ENCODE measurements around the gene ADCY1.

Gene ADCY1

DNA sequence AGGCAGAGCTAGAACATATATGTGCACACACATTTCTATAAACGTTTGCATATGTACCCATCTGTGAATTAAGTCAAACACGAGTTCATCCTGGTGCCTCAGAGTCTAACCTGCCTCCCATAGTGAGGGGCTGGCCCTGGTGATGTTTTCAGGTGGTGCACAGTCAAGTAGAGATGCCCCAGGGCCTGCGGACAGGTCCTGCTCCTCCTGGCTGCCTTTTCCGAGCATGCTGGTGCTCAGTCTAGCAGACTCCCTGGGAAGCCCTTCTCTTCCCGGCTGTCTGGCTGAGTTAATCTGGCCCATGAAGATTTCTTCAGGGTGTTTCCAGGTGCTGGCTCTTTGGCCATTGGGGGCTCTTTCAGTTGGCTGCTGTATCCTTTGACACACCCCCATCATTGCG, 14.3 kb downstream of the ADCY1 start:
- TF ChIP-seq CTCF (IDR thresholded peaks at IDR 0.05; ENCODE audit: low read depth, low read length, missing control alignments), result no peak
- H3K4me3 ChIP-seq (ENCODE audit: low read depth, low read length), result no peak overlapping the region
- DNase-seq, result no peak
- in situ Hi-C loops (cut with HindIII; ENCODE audit: low pct_ligation_motif_present, low sequenced_read_pairs), result no loop called here
- H3K27me3 ChIP-seq (replicated peaks), result no peaks in the 10 kb centered on the region
- no peak overlapping the region for H3K27ac ChIP-seq
- no peaks in the 10 kb centered on the region for H3K36me3 ChIP-seq (replicated peaks)

- no peak overlapping the region for H3K27ac ChIP-seq
- no peak for DNase-seq
- in situ Hi-C loops (cut with HindIII; ENCODE audit: low pct_ligation_motif_present, low sequenced_read_pairs), result no loop called here
Measured at GRCh38 chr7:45589061-45589460, 14.9 kb downstream of the ADCY1 start.

GRCh38 chr7:45589915-45590678, 15.9 kb downstream of the ADCY1 start:
- in situ Hi-C loops (cut with HindIII; ENCODE audit: low pct_ligation_motif_present, low sequenced_read_pairs), result no loop called here
- Histone ChIP-seq H3K4me3 (ENCODE audit: low read depth, low read length) (no peak overlapping the region), H3K36me3 (replicated peaks) (no peaks in the 10 kb centered on the region), H3K27ac (no peak overlapping the region), H3K27me3 (replicated peaks) (no peaks in the 10 kb centered on the region)
- TF ChIP-seq CTCF (IDR thresholded peaks at IDR 0.05; ENCODE audit: low read depth, low read length, missing control alignments), result no peak
- no peak for DNase-seq

More at GRCh38 chr7:45589061-45589460, 14.9 kb downstream of the ADCY1 start:
- H3K36me3 ChIP-seq (replicated peaks), result no peaks in the 10 kb centered on the region
- H3K27me3 ChIP-seq (replicated peaks), result no peaks in the 10 kb centered on the region
- TF ChIP-seq CTCF (IDR thresholded peaks at IDR 0.05; ENCODE audit: low read depth, low read length, missing control alignments), result no peak
- no peak overlapping the region for H3K4me3 ChIP-seq (ENCODE audit: low read depth, low read length)

DNA sequence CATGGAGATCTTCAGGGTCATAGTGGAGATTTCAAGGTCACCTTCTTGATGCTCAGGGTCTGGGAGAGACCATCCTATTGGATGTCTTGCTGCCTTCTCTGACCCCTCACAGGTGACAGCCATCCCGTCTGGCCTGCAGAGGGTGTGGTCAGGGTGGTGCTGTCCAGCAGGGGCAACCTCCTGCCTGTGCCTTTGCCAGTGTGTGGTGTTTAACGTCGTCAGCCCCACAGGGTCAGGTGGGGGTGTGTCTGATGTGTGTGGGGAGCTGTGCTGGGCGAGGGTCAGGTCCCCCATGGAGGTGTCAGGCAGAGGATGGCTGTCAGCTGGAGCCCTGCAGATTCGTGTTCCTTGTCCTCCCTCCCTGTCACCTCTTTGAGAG, 16.5 kb downstream of the ADCY1 start:
- no peak overlapping the region for H3K27ac ChIP-seq
- DNase-seq, result no peak
- no peaks in the 10 kb centered on the region for H3K27me3 ChIP-seq (replicated peaks)
- TF ChIP-seq CTCF (IDR thresholded peaks at IDR 0.05; ENCODE audit: low read depth, low read length, missing control alignments), result no peak
- in situ Hi-C loops (cut with HindIII; ENCODE audit: low pct_ligation_motif_present, low sequenced_read_pairs), result no loop called here
- no peak overlapping the region for H3K4me3 ChIP-seq (ENCODE audit: low read depth, low read length)
- no peaks in the 10 kb centered on the region for H3K36me3 ChIP-seq (replicated peaks)

DNA sequence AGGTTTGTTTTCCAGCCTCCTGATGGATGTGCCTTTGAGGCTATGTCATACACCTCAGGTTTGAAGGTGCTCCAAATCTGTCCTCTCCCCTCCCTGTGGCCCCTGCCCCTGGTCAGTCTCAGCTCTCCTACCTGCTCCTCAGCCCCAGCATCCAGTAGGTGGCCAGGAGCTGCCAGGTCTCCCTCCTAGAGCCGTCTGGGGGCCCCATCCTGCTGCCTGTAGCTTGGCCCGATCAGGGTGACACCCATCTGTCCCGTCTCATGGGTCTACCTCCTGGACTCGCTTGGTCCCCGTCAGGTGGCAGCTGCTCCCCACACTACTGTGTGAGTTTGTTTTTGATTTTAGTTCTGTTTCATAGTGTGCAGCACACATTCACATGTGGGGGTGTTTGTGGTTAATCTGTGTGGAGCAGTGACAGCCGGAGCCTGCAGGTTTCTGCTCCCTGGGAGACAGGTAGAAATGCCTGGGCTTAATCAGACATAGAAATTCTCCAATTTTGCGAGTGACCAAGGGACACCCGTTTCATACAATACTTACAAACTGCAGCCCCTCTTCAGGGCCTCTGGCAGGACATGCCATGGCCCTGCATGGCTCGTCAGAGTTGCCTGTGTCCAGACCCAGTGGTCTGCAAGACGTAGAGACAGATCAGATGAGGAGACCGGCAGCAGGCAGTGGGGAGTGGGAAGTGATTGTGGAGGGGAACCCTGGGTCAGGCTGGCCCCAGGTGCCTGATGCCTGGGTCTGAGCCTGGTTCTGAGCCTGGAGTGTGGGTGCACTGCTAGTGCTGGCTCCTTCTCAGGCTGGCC, 17.1 kb downstream of the ADCY1 start:
- Histone ChIP-seq H3K4me3 (ENCODE audit: low read depth, low read length) (no peak overlapping the region), H3K27ac (no peak overlapping the region), H3K27me3 (replicated peaks) (no peaks in the 10 kb centered on the region), H3K36me3 (replicated peaks) (no peaks in the 10 kb centered on the region)
- DNase-seq, result no peak
- TF ChIP-seq CTCF (IDR thresholded peaks at IDR 0.05; ENCODE audit: low read depth, low read length, missing control alignments), result no peak
- in situ Hi-C loops (cut with HindIII; ENCODE audit: low pct_ligation_motif_present, low sequenced_read_pairs), result no loop called here
